Astrocyte (in vitro differentiated cells and primary cell): ENCODE data around the gene REPIN1. TPM values are rescaled to one million over a fixed set of nuclear protein-coding genes. Genes with fewer than 3 reads are reported as not detected.

Source experiments
- DNase-seq: peaks from one replicate; pipeline ENCODE4 v3.0.0-alpha.2; 2010; ENCODE audit warnings: low read depth
- FAIRE-seq: peaks from 2 replicates; lab custom pipeline; 2011; peaks lifted over from hg19 to GRCh38; lab: Jason Lieb, UNC
- H2AFZ ChIP-seq: 2 replicates; pipeline ENCODE4 v1.6.0; 2012; ENCODE audit warnings: low read depth, low read length, inconsistent platforms
- H3K27ac ChIP-seq: 2 replicates; pipeline ENCODE4 v1.5.1; 2011; ENCODE audit warnings: low read depth, low read length, inconsistent platforms
- H3K27me3 ChIP-seq: 2 replicates; pipeline ENCODE4 v1.6.0; 2011; ENCODE audit warnings: low read length, inconsistent platforms; ENCODE audit not compliant: insufficient read depth
- H3K36me3 ChIP-seq: 2 replicates; pipeline ENCODE4 v1.5.1; 2011; ENCODE audit warnings: low read length, inconsistent platforms; ENCODE audit not compliant: insufficient read depth
- H3K4me1 ChIP-seq: 2 replicates; pipeline ENCODE4 v1.5.1; 2011; ENCODE audit warnings: low read length, inconsistent platforms; ENCODE audit not compliant: insufficient read depth
- H3K4me2 ChIP-seq: 2 replicates; pipeline ENCODE4 v1.6.0; 2012; ENCODE audit warnings: low read length, inconsistent platforms
- H3K4me3 ChIP-seq: 2 replicates; pipeline ENCODE4 v1.5.1; 2011; ENCODE audit warnings: low read depth, mild to moderate bottlenecking, low read length, inconsistent platforms; ENCODE audit not compliant: insufficient read depth
- H3K79me2 ChIP-seq: 2 replicates; pipeline ENCODE4 v1.6.0; 2012; ENCODE audit warnings: mild to moderate bottlenecking, low read length, inconsistent platforms; ENCODE audit not compliant: insufficient read depth
- H3K9ac ChIP-seq: 2 replicates; pipeline ENCODE4 v1.6.0; 2012; ENCODE audit warnings: mild to moderate bottlenecking, low read length, inconsistent platforms
- H3K9me3 ChIP-seq: 2 replicates; pipeline ENCODE4 v1.5.1; 2012; ENCODE audit warnings: low read depth, mild to moderate bottlenecking, low read length, inconsistent platforms; ENCODE audit not compliant: insufficient read depth
- H4K20me1 ChIP-seq: 2 replicates; pipeline ENCODE4 v1.6.0; 2012; ENCODE audit warnings: low read length, inconsistent platforms; ENCODE audit not compliant: insufficient read depth
- H3K27ac Mint-ChIP-seq: one replicate; pipeline ENCODE4 v1.8.0; 2021; ENCODE audit warnings: mild to moderate bottlenecking, mixed read lengths; ENCODE audit not compliant: unreplicated experiment
- H3K27me3 Mint-ChIP-seq: one replicate; pipeline ENCODE4 v1.8.0; 2021; ENCODE audit warnings: low read depth, mixed read lengths; ENCODE audit not compliant: unreplicated experiment
- H3K36me3 Mint-ChIP-seq: one replicate; pipeline ENCODE4 v1.8.0; 2021; ENCODE audit warnings: low read depth, mixed read lengths; ENCODE audit not compliant: unreplicated experiment
- H3K4me1 Mint-ChIP-seq: one replicate; pipeline ENCODE4 v1.8.0; 2021; ENCODE audit warnings: low read depth, mixed read lengths; ENCODE audit not compliant: unreplicated experiment
- H3K4me3 Mint-ChIP-seq: one replicate; pipeline ENCODE4 v1.8.0; 2021; ENCODE audit warnings: mild to moderate bottlenecking, moderate library complexity, mixed read lengths; ENCODE audit not compliant: unreplicated experiment
- H3K9me3 Mint-ChIP-seq: one replicate; pipeline ENCODE4 v1.8.0; 2021; ENCODE audit warnings: mild to moderate bottlenecking, mixed read lengths; ENCODE audit not compliant: unreplicated experiment
- CTCF ChIP-seq: IDR thresholded peaks from 2 replicates; pipeline ENCODE4 v1.5.1; 2011; ENCODE audit warnings: low read depth, mild to moderate bottlenecking, inconsistent platforms, low read length, moderate library complexity; ENCODE audit not compliant: insufficient read depth
- EZH2 ChIP-seq: IDR thresholded peaks from 2 replicates; pipeline ENCODE4 v1.6.1; 2012; ENCODE audit warnings: mild to moderate bottlenecking, low read length, inconsistent platforms; ENCODE audit not compliant: insufficient read depth
- total RNA-seq: library from RNA; stranded (reverse); gene quantifications from 2 replicates; pipeline ENCODE4 v1.2.1, GENCODE V29; 2021

The REPIN1 gene
- total RNA-seq, 1 donor from 2014 or later, result 95.3 TPM

- FAIRE-seq (no peak), DNase-seq (no peak)
- H3K4me2 ChIP-seq, result peak overlapping the region; percentile 90
- H3K27me3 Mint-ChIP-seq, result no peaks in the 10 kb centered on the region
- peak overlapping the region; percentile 62 for H2AFZ ChIP-seq
- H3K36me3 ChIP-seq, result no peaks in the 10 kb centered on the region
- H3K4me3 Mint-ChIP-seq, result peak overlapping the region; percentile 92
- no peaks in the 10 kb centered on the region for H3K36me3 Mint-ChIP-seq
- no peaks in the 10 kb centered on the region for H3K9me3 ChIP-seq
- no peaks in the 10 kb centered on the region for H3K27me3 ChIP-seq
- no peaks in the 10 kb centered on the region for H3K9me3 Mint-ChIP-seq
- H3K79me2 ChIP-seq, result peaks cover 46% of the 10 kb centered on the region
- peak overlapping the region; percentile 83 for H3K9ac ChIP-seq
- TF ChIP-seq CTCF (no peak), EZH2 (no peak)
- H3K27ac ChIP-seq, result peak overlapping the region; percentile 4
- H3K4me1 Mint-ChIP-seq, result peaks cover 35% of the 10 kb centered on the region
- peaks cover 37% of the 10 kb centered on the region for H4K20me1 ChIP-seq
- peaks cover 12% of the 10 kb centered on the region for H3K4me1 ChIP-seq
- H3K27ac Mint-ChIP-seq, result peak overlapping the region; percentile 22
- peak overlapping the region; percentile 76 for H3K4me3 ChIP-seq
These were observed 11.1 kb downstream of the REPIN1 start for GRCh38 chr7:150379441-150380379.

- no peak for FAIRE-seq
- H3K79me2 ChIP-seq, result peaks cover 46% of the 10 kb centered on the region
- peak overlapping the region; percentile 83 for H3K9ac ChIP-seq
- peaks cover 12% of the 10 kb centered on the region for H3K4me1 ChIP-seq
- H2AFZ ChIP-seq, result no peak overlapping the region
- Mint-ChIP-seq H3K36me3 (no peaks in the 10 kb centered on the region), H3K27ac (peak overlapping the region; percentile 70), H3K4me3 (peak overlapping the region; percentile 92), H3K9me3 (no peaks in the 10 kb centered on the region), H3K4me1 (peaks cover 39% of the 10 kb centered on the region), H3K27me3 (no peaks in the 10 kb centered on the region)
- no peak for DNase-seq
- H4K20me1 ChIP-seq, result peaks cover 44% of the 10 kb centered on the region
- no peaks in the 10 kb centered on the region for H3K9me3 ChIP-seq
- no peaks in the 10 kb centered on the region for H3K36me3 ChIP-seq
- TF ChIP-seq CTCF, result no peak
- no peak for TF ChIP-seq EZH2
- H3K27ac ChIP-seq, result no peak overlapping the region
- peak overlapping the region; percentile 90 for H3K4me2 ChIP-seq
- H3K4me3 ChIP-seq, result peak overlapping the region; percentile 76
- no peaks in the 10 kb centered on the region for H3K27me3 ChIP-seq
These were observed 11.8 kb downstream of the REPIN1 start for GRCh38 chr7:150380463-150380862.

DNA sequence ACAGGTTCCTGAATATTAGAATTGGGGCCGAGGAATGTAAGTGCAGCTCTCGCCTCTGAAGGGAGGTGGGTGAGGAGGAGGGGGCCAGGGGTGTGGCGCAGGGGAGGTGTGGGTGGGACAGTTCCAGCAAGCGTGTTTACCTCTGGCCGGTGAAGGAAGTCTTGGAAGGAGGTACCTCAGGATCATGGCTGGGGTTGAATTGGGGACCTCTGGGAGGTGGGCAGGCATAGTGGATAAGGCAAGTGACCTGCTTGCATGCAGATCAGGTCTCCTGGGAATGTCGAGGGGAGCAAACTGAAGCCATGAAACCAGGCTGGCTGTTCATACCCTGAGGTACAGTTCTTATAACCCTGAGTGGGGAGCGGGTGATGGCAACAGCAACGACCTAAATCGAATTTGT is 12.5 kb downstream of the REPIN1 start:
- Mint-ChIP-seq H3K4me3 (no peak overlapping the region), H3K4me1 (peaks cover 41% of the 10 kb centered on the region), H3K27ac (no peak overlapping the region)

More for the DNA sequence above, 12.5 kb downstream of the REPIN1 start:
- Histone ChIP-seq H4K20me1 (peaks cover 50% of the 10 kb centered on the region), H3K79me2 (peaks cover 46% of the 10 kb centered on the region), H3K9ac (no peak overlapping the region), H3K27me3 (no peaks in the 10 kb centered on the region), H3K4me3 (no peak overlapping the region), H3K9me3 (no peaks in the 10 kb centered on the region), H3K36me3 (no peaks in the 10 kb centered on the region), H2AFZ (no peak overlapping the region), H3K27ac (no peak overlapping the region), H3K4me1 (peaks cover 12% of the 10 kb centered on the region), H3K4me2 (peak overlapping the region; percentile 90)
- TF ChIP-seq CTCF (no peak), EZH2 (no peak)
- DNase-seq (no peak), FAIRE-seq (no peak)
- H3K36me3 Mint-ChIP-seq, result no peaks in the 10 kb centered on the region
- no peaks in the 10 kb centered on the region for H3K27me3 Mint-ChIP-seq
- H3K9me3 Mint-ChIP-seq, result no peaks in the 10 kb centered on the region
